HepG2 (cell line): ENCODE data around the gene HS6ST2. TPM values are rescaled to one million over a fixed set of nuclear protein-coding genes. Genes with fewer than 3 reads are reported as not detected.

Experiments
- FLYWCH1 ChIP-seq: sonication (generic); formaldehyde crosslinking; IDR thresholded peaks from 2 replicates; pipeline ENCODE4 v1.8.1; 2023; ENCODE audit warnings: mild to moderate bottlenecking, missing genetic modification reagents
- FOXP1 ChIP-seq, 2 experiments: fragments of 450-650 bp in 1 of 2; IDR thresholded peaks; 2 replicates each; pipeline ENCODE4 v1.6.1; 2017 to 2018; ENCODE audit warnings: antibody characterized with exemption in 1 of 2
- ZBTB26 ChIP-seq: IDR thresholded peaks from 2 replicates; pipeline ENCODE4 v1.6.1; 2016; ENCODE audit warnings: missing compliant biosample characterization, missing genetic modification reagents, borderline replicate concordance
- ZC3H4 ChIP-seq: sonication (generic); formaldehyde crosslinking; IDR thresholded peaks from 2 replicates; pipeline ENCODE4 v1.4.0; 2020; ENCODE audit warnings: missing genetic modification reagents, borderline replicate concordance
- ZHX1 ChIP-seq: sonication (generic); formaldehyde crosslinking; IDR thresholded peaks from 2 replicates; pipeline ENCODE4 v1.8.1; 2022; ENCODE audit warnings: low read depth, mild to moderate bottlenecking, missing genetic modification reagents
- polyA plus RNA-seq, 8 experiments: library from polyadenylated mRNA; depleted of rRNA in 3 of 8; stranded (reverse) in 7 of 8; unstranded in 1 of 8; fragments of >200 nt; fragmentation: Illumina TruSeq in 4 of 8; extraction: Trizol in 4 of 8; gene quantifications; 2 replicates each; pipeline versions ENCODE4 v1.2.1 to v1.2.3, GENCODE V29; 2011 to 2016; ENCODE audit warnings: low read depth in 4 of 8, missing spikeins in 1 of 8, mixed read lengths in 1 of 8; ENCODE audit not compliant: insufficient read depth in 1 of 8
- total RNA-seq, 5 experiments: library from RNA; depleted of rRNA; stranded (reverse); fragments of >200 nt; fragmentation: Illumina TruSeq; extraction: Trizol; gene quantifications; 2 replicates each; pipeline ENCODE4 v1.2.3, GENCODE V29; 2016; ENCODE audit warnings: low read depth in 1 of 5
- TF ChIP-seq, protein P1 (sequence below): sonication (generic); formaldehyde crosslinking; IDR thresholded peaks from 2 replicates; pipeline ENCODE4 v1.5.1; 2020; ENCODE audit warnings: mild to moderate bottlenecking, missing genetic modification reagents, moderate library complexity
- TF ChIP-seq, protein P2 (sequence below): sonication (generic); formaldehyde crosslinking; IDR thresholded peaks from 2 replicates; pipeline ENCODE4 v1.5.0; 2020; ENCODE audit warnings: mild to moderate bottlenecking, missing genetic modification reagents
- TF ChIP-seq, protein P3 (sequence below): sonication (generic); formaldehyde crosslinking; IDR thresholded peaks from one replicate; pipeline ENCODE4 v1.5.1; 2020; ENCODE audit warnings: mild to moderate bottlenecking, missing genetic modification reagents; ENCODE audit errors: not compliant biosample characterization

The HS6ST2 gene
- total and polyA plus RNA-seq, 2 of the 13 experiments (the other 11 are each of a cell fraction or from before 2014, with no cell fraction given) = 0.05 TPM; not detected in 1

- TF ChIP-seq, protein P1, sequence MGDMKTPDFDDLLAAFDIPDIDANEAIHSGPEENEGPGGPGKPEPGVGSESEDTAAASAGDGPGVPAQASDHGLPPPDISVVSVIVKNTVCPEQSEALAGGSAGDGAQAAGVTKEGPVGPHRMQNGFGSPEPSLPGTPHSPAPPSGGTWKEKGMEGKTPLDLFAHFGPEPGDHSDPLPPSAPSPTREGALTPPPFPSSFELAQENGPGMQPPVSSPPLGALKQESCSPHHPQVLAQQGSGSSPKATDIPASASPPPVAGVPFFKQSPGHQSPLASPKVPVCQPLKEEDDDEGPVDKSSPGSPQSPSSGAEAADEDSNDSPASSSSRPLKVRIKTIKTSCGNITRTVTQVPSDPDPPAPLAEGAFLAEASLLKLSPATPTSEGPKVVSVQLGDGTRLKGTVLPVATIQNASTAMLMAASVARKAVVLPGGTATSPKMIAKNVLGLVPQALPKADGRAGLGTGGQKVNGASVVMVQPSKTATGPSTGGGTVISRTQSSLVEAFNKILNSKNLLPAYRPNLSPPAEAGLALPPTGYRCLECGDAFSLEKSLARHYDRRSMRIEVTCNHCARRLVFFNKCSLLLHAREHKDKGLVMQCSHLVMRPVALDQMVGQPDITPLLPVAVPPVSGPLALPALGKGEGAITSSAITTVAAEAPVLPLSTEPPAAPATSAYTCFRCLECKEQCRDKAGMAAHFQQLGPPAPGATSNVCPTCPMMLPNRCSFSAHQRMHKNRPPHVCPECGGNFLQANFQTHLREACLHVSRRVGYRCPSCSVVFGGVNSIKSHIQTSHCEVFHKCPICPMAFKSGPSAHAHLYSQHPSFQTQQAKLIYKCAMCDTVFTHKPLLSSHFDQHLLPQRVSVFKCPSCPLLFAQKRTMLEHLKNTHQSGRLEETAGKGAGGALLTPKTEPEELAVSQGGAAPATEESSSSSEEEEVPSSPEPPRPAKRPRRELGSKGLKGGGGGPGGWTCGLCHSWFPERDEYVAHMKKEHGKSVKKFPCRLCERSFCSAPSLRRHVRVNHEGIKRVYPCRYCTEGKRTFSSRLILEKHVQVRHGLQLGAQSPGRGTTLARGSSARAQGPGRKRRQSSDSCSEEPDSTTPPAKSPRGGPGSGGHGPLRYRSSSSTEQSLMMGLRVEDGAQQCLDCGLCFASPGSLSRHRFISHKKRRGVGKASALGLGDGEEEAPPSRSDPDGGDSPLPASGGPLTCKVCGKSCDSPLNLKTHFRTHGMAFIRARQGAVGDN (CRISPR knock-in tag) = no peak
- peak; percentile 41 for TF ChIP-seq FOXP1 (IDR thresholded peaks at IDR 0.05)
- TF ChIP-seq FOXP1 (CRISPR knock-in tag; IDR thresholded peaks at IDR 0.05) = peak; percentile 88
- TF ChIP-seq ZHX1 (CRISPR knock-in tag) = no peak
- TF ChIP-seq, protein P2, sequence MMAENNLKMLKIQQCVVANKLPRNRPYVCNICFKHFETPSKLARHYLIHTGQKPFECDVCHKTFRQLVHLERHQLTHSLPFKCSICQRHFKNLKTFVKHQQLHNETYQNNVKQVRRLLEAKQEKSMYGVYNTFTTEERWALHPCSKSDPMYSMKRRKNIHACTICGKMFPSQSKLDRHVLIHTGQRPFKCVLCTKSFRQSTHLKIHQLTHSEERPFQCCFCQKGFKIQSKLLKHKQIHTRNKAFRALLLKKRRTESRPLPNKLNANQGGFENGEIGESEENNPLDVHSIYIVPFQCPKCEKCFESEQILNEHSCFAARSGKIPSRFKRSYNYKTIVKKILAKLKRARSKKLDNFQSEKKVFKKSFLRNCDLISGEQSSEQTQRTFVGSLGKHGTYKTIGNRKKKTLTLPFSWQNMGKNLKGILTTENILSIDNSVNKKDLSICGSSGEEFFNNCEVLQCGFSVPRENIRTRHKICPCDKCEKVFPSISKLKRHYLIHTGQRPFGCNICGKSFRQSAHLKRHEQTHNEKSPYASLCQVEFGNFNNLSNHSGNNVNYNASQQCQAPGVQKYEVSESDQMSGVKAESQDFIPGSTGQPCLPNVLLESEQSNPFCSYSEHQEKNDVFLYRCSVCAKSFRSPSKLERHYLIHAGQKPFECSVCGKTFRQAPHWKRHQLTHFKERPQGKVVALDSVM (CRISPR knock-in tag) = 0 out of 2 replicates have a peak, but pooled peaks have one; percentile 17
- no peak for TF ChIP-seq FLYWCH1 (CRISPR knock-in tag)
- no peak for TF ChIP-seq ZC3H4 (CRISPR knock-in tag)
- peak; percentile 100 for TF ChIP-seq ZBTB26 (CRISPR knock-in tag)
- TF ChIP-seq, protein P3, sequence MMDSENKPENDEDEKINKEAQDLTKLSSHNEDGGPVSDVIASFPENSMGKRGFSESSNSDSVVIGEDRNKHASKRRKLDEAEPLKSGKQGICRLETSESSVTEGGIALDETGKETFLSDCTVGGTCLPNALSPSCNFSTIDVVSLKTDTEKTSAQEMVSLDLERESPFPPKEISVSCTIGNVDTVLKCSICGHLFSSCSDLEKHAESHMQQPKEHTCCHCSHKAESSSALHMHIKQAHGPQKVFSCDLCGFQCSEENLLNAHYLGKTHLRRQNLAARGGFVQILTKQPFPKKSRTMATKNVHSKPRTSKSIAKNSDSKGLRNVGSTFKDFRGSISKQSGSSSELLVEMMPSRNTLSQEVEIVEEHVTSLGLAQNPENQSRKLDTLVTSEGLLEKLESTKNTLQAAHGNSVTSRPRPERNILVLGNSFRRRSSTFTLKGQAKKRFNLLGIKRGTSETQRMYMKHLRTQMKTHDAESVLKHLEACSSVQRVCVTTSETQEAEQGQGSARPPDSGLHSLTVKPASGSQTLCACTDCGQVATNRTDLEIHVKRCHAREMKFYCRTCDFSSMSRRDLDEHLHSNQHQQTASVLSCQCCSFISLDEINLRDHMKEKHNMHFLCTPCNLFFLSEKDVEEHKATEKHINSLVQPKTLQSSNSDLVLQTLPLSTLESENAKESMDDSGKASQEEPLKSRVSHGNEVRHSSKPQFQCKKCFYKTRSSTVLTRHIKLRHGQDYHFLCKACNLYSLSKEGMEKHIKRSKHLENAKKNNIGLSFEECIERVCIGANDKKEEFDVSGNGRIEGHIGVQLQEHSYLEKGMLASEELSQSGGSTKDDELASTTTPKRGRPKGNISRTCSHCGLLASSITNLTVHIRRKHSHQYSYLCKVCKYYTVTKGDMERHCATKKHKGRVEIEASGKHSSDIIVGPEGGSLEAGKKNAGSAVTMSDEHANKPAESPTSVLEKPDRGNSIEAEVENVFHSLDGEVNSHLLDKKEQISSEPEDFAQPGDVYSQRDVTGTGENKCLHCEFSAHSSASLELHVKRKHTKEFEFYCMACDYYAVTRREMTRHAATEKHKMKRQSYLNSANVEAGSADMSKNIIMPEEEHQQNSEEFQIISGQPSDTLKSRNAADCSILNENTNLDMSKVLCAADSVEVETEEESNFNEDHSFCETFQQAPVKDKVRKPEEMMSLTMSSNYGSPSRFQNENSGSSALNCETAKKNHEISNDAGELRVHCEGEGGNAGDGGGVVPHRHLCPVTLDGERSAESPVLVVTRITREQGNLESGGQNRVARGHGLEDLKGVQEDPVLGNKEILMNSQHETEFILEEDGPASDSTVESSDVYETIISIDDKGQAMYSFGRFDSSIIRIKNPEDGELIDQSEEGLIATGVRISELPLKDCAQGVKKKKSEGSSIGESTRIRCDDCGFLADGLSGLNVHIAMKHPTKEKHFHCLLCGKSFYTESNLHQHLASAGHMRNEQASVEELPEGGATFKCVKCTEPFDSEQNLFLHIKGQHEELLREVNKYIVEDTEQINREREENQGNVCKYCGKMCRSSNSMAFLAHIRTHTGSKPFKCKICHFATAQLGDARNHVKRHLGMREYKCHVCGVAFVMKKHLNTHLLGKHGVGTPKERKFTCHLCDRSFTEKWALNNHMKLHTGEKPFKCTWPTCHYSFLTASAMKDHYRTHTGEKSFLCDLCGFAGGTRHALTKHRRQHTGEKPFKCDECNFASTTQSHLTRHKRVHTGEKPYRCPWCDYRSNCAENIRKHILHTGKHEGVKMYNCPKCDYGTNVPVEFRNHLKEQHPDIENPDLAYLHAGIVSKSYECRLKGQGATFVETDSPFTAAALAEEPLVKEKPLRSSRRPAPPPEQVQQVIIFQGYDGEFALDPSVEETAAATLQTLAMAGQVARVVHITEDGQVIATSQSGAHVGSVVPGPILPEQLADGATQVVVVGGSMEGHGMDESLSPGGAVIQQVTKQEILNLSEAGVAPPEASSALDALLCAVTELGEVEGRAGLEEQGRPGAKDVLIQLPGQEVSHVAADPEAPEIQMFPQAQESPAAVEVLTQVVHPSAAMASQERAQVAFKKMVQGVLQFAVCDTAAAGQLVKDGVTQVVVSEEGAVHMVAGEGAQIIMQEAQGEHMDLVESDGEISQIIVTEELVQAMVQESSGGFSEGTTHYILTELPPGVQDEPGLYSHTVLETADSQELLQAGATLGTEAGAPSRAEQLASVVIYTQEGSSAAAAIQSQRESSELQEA = no peak
Measured at GRCh38 chrX:132590350-132591026, 367.9 kb downstream of the HS6ST2 start (continued).
